Right ventricle myocardium superior (tissue), 1 donor: ENCODE results near the gene INTS3. TPM values are rescaled to one million over a fixed set of nuclear protein-coding genes. Genes with fewer than 3 reads are reported as not detected.
A peak's percentile ranks its signal among the peaks of the same experiment; 100 is the strongest.

Source experiments
- ATAC-seq: fragments of 200-7000 bp; cut with Tn5 transposase; one replicate; pipeline ENCODE4 v1.9.1; 2020; ENCODE audit warnings: mild to moderate bottlenecking; ENCODE audit not compliant: poor library complexity
- DNase-seq: peaks from one replicate; pipeline ENCODE4 v3.0.0-alpha.2; 2020
- intact Hi-C: fragments of 100-400 bp; cut with DNase I; formaldehyde crosslinking; loops from one replicate; pipeline ENCODE4 v1.11.2; 2022
- total RNA-seq: library from RNA; stranded (reverse); fragmentation: NEBNext Ultra II Directional; extraction: Animal tissue kit (Norgen Biotek cat#: 25700); gene quantifications from one replicate; pipeline ENCODE4 v1.2.1, GENCODE V29; 2021
- donor health status: DM: no; HTN: yes; CAD: no; lungs with severe emphysema.

The INTS3 gene
- total RNA-seq, 1 donor from 2014 or later, result 31.8 TPM

- no peak for DNase-seq
- intact Hi-C loops, result no loop called here
- no peak for ATAC-seq
Observed at GRCh38 chr1:153789478-153790034, 61.7 kb downstream of the INTS3 start.

DNA sequence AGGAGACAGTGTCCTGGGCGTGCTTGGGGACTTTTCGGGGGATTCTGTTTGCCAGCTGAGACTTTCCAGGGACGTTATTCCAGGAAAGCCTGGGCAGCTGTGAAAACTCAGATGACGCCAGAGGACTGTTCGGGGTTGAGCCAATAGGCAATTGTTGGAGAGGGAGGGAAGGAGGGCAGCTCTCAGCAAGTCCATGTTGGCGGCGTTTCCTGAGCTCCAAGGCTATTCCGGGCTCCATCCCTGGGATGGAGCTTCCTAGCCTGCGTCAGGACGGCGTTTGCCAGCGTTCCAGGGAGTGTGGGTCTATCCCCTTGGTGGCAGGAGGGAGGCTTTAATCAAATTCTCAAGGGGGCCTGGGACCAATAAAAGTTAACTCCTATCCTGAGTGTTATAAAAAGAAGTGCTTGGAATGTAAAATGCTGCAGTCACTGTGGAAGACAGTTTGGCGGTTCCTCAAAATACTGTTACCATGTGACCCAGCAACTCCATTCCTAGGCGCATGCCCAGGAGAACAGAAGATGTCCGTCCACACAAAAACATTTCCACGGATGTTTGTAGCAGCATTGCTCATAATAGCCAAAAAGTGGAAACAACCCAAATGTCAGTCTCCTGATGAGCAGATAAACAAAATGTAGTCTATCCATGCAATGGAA lies 62.6 kb downstream of the INTS3 start:
- peak; percentile 90 for DNase-seq
- peak; percentile 94 for ATAC-seq
- intact Hi-C loops, result no loop called here

DNA sequence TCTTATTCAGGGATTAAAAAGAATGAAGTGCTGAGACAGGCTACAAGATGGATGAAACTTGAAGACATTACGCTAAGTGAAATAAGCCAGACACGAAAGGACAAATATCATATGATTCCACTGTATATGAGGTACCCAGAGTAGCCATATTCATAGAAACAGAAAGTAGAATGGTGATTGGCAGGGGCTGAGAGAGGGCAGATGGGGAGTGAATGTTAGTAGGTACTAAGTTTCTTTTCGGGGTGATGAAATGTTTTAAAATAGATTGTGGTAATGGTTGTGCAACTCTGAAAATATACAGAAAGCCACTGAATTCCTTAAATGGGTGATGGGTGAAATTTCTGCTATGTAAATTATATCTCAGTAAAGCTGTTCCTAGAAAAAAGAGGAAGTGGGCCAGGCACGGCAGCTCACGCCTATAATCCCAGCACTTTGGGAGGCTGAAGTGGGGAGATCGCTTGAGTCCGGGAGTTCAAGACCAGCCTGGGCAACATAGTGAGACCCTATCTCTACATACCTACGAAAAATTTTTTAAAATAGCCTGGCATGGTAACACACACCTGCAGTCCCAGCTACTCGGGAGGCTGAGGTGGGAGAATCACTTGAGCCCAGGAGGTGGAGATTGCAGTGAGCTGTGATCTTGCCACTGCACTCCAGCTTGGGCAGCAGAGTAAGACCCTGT lies 63.3 kb downstream of the INTS3 start:
- DNase-seq (peak; percentile 68), ATAC-seq (peak; percentile 36)
- intact Hi-C loops, result no loop called here

GRCh38 chr1:153791648-153792253 lies 63.9 kb downstream of the INTS3 start:
- intact Hi-C loops, result no loop called here
- DNase-seq (no peak), ATAC-seq (no peak)

DNA sequence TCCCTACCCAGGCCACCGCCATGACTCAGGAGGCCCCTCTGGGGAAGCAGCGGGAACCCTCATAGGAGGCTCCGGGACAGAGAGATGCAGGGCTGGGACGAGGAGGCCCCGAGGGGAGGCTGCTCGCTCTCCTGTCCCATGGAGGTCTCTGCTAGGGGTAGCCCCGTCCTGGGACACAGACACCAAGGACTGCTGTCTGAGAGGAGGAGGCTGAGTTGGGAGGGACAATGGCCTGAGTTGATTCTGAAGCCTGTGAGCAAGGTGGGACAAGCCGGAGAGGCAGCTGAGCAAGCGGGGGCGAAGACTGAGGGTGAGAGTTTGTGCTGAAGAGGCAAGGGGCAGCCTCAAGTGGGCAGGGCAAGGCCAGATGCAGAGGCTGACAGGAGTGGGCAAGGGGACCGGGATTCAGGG lies 64.8 kb downstream of the INTS3 start:
- intact Hi-C loops, result no loop called here
- DNase-seq (no peak), ATAC-seq (no peak)

DNA sequence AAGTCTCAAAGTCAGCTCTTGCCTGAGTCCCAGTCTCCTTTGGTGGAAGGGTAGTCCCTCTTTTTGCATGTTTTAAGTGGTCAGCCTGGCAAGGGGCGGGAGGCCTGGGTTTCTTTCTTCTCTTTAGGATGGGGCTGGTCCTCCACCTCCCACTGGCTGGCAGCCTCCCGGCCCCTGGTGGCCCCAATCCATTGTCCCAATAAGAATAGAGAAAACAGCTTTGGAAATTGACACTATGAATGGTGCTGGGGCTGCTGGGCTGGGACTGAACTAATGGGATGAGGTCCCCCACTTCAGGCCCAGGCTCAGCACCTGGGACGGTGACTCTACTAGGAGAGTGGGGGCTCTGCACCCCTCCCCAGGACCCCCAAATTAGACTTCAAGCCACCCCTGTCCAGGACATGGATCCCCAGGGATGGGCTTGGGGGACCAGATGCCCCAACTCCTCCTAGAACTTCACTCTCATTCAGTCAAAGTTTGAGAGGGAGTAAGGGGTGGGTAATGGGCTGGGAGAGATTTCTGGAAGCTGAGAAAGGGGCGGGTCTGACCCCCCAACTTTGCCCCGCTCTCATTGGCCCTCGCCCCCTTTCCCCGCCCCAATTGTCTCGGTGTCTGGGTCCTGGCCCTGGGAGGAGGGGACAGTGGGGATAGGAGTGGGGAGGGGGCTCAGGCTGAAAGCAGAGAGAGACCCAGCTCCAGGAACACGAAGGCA lies 65.6 kb downstream of the INTS3 start:
- ATAC-seq, result no peak
- intact Hi-C loops, result no loop called here

GRCh38 chr1:153793973-153794615 lies 66.2 kb downstream of the INTS3 start:
- intact Hi-C loops, result no loop called here
- ATAC-seq (no peak), DNase-seq (no peak)

More for the DNA sequence above, 65.6 kb downstream of the INTS3 start:
- no peak for DNase-seq

- DNase-seq (no peak), ATAC-seq (no peak)
- intact Hi-C loops, result loop anchor here (5.0 kb wide), 2 partner anchors 153 to 193 kb away; partner anchors contain the start of genes DENND4B and RAB13
Observed at GRCh38 chr1:153794624-153795329, 66.9 kb downstream of the INTS3 start.

DNA sequence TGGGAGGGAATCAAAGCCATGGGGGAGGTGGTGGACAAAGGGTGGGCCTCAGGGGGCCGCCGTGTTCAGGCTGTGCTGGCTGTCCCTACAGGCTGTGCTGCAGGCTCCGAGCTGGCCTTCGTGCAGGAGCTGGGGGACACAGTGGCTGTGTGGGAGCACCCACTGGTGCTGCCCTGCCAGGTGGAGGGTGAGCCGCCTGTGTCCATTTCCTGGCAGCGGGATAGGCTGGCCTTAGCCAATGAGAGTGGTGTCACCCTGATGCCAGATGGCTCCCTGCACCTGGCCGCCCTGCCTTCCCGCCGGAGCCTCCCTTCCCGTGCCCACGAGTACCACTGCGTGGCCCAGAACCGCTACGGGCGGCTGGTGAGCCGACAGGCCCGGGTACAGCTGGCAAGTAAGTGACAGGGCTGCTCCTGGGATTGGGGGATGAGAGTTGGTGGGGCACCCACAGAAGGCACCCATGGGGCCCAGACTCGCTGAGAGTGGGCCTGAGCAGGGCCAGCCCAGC lies 67.5 kb downstream of the INTS3 start:
- intact Hi-C loops, result loop anchor here (5.0 kb wide), 2 partner anchors 152 to 192 kb away; partner anchors contain the start of genes DENND4B and RAB13
- ATAC-seq, result no peak
- no peak for DNase-seq

DNA sequence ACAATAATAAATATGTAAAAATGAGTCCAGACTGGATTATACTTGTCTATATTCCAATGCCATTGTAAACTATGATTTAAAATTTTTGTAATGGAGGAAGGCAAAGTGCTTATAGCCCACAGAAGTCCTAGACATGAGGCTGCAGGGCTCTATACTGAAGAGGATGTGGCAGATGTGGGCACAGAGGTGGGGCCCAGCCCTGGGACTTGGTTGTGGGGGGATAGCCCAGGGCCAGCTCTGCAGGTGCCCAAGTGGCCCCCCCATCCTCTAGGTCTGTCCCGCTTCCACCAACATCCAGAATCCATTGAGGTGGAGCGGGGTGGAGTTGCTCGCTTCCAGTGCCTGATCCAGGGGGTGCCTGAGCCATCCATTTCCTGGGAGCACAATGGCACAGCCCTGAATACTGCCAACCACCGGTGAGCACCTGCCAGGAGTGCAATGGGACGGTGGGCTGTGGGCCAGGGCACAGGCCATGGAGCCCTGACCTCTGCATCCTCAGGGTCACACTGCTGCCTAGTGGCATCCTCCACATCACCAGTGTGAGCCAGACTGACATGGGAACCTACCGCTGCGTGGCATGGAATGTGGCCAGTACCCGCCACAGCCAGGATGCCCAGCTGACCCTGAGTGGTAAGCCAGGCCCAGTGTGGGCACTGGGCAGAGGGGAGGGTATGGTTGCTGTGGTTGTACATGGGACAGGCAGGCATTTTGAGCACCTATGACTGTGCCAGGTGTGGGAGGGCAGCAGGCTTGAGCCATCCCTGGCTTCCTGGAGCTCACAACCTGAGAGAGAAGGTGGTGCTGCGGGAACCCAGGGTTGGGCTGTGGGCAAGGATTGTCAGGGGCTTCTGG lies 68.3 kb downstream of the INTS3 start:
- no peak for DNase-seq
- intact Hi-C loops, result loop anchor here (5.0 kb wide), 2 partner anchors 151 to 191 kb away; partner anchors contain the start of genes DENND4B and RAB13
- no peak for ATAC-seq

- intact Hi-C loops, result loop anchor here (5.0 kb wide), 2 partner anchors 150 to 190 kb away; partner anchors contain the start of genes DENND4B and RAB13
- ATAC-seq (peak; percentile 81), DNase-seq (peak; percentile 76)
Observed at GRCh38 chr1:153796786-153797659, 69.2 kb downstream of the INTS3 start.

- ATAC-seq (no peak), DNase-seq (no peak)
- intact Hi-C loops, result loop anchor here (5.0 kb wide), 2 partner anchors 149 to 189 kb away; partner anchors contain the start of genes DENND4B and RAB13
Observed at GRCh38 chr1:153798468-153798780, 70.6 kb downstream of the INTS3 start.

DNA sequence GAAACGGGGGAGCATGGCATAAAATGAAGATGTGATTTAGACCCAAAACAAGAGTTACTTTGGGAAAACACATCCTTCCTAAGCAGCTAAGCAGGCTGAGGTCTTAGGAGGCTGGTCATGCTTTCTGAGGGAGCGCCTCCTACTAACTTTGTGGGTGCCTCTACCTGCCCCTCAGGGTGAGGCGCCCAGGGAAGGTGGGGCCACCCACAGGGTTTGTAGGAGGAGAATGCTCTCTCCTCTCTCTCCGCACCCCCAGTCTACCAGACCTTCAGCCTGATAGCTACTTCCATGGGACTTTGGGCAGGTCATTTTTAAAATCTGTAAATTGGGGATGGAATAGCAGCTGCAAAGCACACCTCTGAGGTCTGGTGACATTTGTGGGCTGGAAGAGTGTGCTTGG lies 71.2 kb downstream of the INTS3 start:
- DNase-seq (no peak), ATAC-seq (no peak)
- intact Hi-C loops, result loop anchor here (5.0 kb wide), 2 partner anchors 148 to 188 kb away; partner anchors contain the start of genes DENND4B and RAB13

DNA sequence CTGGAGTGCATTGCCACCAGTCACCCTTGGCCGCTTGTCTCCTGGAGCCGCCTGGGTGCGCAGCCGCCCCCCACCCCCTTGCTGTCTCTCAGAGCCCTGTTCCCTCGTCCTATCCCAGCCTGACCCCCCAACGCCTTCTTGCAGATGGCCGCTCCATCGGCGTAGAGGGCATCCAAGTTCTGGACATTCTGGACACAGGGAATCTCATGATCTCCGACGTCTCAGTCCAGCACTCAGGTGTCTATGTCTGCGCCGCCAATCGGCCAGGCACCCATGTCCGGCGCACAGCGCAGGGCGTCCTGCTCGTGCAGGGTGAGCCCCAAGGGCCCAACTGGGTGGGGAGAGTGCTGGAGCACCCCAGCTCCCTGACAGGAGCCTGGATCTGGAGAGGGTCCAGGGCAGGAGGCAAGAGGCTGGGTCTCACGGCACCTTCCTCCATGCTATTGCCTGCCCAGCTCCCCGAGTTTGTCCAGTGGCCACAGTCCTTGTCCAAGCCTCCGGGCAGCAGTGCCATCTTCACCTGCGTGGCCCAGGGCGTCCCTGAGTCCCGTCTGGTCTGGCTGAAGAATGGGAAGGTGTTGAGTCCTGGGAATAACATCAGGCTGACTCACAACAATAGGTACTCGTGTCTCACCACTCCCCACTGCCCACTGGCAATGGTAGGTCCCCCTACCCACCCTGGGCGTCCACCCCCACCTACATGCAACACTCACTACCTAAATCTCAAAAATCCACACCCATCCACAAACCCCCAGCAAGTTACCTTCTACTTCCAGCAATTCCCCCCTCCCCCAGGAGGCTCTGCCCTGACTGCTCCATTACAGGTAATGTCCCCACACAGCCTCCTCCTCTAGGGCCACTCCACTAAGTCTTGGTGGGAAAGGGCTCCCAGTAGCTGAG lies 72.0 kb downstream of the INTS3 start:
- DNase-seq, result no peak
- intact Hi-C loops, result loop anchor here (5.0 kb wide), 2 partner anchors 147 to 187 kb away; partner anchors contain the start of genes DENND4B and RAB13
- no peak for ATAC-seq

DNA sequence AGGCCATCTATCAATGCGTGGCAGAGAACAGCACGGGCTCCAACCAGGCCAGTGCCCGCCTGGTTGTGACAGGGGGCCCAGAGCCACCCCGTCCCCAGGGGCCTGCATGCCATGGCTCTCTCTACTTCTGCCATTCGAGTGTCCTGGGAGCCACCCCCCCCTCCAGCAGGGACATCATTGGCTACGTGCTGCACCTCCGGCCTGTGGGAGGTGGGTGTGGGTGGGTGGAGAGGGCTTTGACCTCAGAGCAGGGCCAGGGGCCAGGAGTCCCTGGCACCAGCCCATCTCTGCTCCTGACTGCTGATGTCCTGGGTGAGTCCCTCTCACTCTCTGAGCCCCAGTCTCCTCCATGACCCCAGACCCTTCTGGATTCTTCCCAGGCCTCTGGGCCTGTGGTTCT lies 72.7 kb downstream of the INTS3 start:
- DNase-seq, result no peak
- intact Hi-C loops, result no loop called here
- no peak for ATAC-seq
